Lower leg skin (tissue), 3 donors: Measurements from ENCODE around the gene CABP4.

Experiments used
- CTCF ChIP-seq, 3 donors: fragments of 450-650 bp; IDR thresholded peaks; one replicate each; pipeline ENCODE4 v1.5.1; 2016; ENCODE audit warnings: antibody characterized with exemption in 3 of 3, mild to moderate bottlenecking in 3 of 3, moderate library complexity in 2 of 3
- POLR2A ChIP-seq, 2 donors: fragments of 450-650 bp; IDR thresholded peaks; one replicate each; pipeline ENCODE4 v1.6.1; 2016 to 2017; ENCODE audit warnings: antibody characterized with exemption in 2 of 2, mild to moderate bottlenecking in 1 of 2, moderate library complexity in 1 of 2

GRCh38 chr11:67500484-67500821 lies 45.3 kb downstream of the CABP4 start:
- TF ChIP-seq CTCF (IDR thresholded peaks at IDR 0.05): no peak
- TF ChIP-seq POLR2A (IDR thresholded peaks at IDR 0.05): no peak
